DND-41 (cell line): ENCODE data around the gene ACBD4.

Experiments
- ATAC-seq: fragments of 200-7000 bp; cut with Tn5 transposase; 3 replicates; pipeline ENCODE4 v1.9.1; 2021; ENCODE audit warnings: low read depth; ENCODE audit not compliant: insufficient read depth
- DNase-seq: peaks from one replicate; pipeline ENCODE4 v3.0.0-alpha.2; 2020
- H2AFZ ChIP-seq: 2 replicates; pipeline ENCODE4 v1.6.0; 2012; ENCODE audit warnings: low read depth, low read length
- H3K27ac ChIP-seq: 2 replicates; pipeline ENCODE4 v1.5.1; 2012; ENCODE audit warnings: low read length, inconsistent platforms
- H3K27me3 ChIP-seq: fragments of 200-600 bp; sonication (generic); 2 replicates; pipeline ENCODE4 v1.6.0; 2012; ENCODE audit warnings: low read length, mild to moderate bottlenecking, inconsistent platforms; ENCODE audit not compliant: insufficient read depth, poor library complexity
- H3K36me3 ChIP-seq: 2 replicates; pipeline ENCODE4 v1.5.1; 2012; ENCODE audit warnings: low read length, inconsistent platforms; ENCODE audit not compliant: insufficient read depth
- H3K4me1 ChIP-seq: 2 replicates; pipeline ENCODE4 v1.5.1; 2012; ENCODE audit warnings: mild to moderate bottlenecking, low read length; ENCODE audit not compliant: insufficient read depth
- H3K4me2 ChIP-seq: 2 replicates; pipeline ENCODE4 v1.6.0; 2012; ENCODE audit warnings: mild to moderate bottlenecking, moderate library complexity, low read length, inconsistent platforms; ENCODE audit not compliant: insufficient read depth
- H3K4me3 ChIP-seq, 2 experiments: fragments of 200-600 bp in 1 of 2; shearing (Covaris generic) in 1 of 2; 2 replicates each; pipeline ENCODE4 v1.5.1; 2012 to 2016; ENCODE audit warnings: inconsistent platforms in 2 of 2, low read length in 2 of 2, mild to moderate bottlenecking in 2 of 2, low read depth in 1 of 2, moderate library complexity in 1 of 2
- H3K79me2 ChIP-seq: 2 replicates; pipeline ENCODE4 v1.6.0; 2012; ENCODE audit warnings: low read length, inconsistent platforms; ENCODE audit not compliant: insufficient read depth
- H3K9ac ChIP-seq: 2 replicates; pipeline ENCODE4 v1.6.0; 2012; ENCODE audit warnings: low read depth, mild to moderate bottlenecking, inconsistent platforms, low read length, moderate library complexity
- H3K9me3 ChIP-seq: 2 replicates; pipeline ENCODE4 v1.5.1; 2012; ENCODE audit warnings: low read length, moderate library complexity, mild to moderate bottlenecking, inconsistent platforms; ENCODE audit not compliant: insufficient read depth, severe bottlenecking
- H4K20me1 ChIP-seq: 2 replicates; pipeline ENCODE4 v1.6.0; 2012; ENCODE audit warnings: low read length; ENCODE audit not compliant: insufficient read depth
- CTCF ChIP-seq: IDR thresholded peaks from 2 replicates; pipeline ENCODE4 v1.5.1; 2012; ENCODE audit warnings: borderline replicate concordance, low read length, moderate library complexity, mild to moderate bottlenecking; ENCODE audit not compliant: poor library complexity, severe bottlenecking; ENCODE audit errors: extremely low read depth
- EZH2 ChIP-seq: IDR thresholded peaks from 3 replicates; pipeline ENCODE4 v1.6.1; 2012; ENCODE audit warnings: borderline replicate concordance, low read depth, mild to moderate bottlenecking, moderate library complexity, low read length, inconsistent platforms; ENCODE audit not compliant: severe bottlenecking

Gene ACBD4

GRCh38 chr17:45108051-45108450 lies 27.4 kb upstream of the ACBD4 start:
- no peak overlapping the region for H3K9ac ChIP-seq
- H3K27ac ChIP-seq = no peak overlapping the region
- no peak overlapping the region for H2AFZ ChIP-seq
- no peaks in the 10 kb centered on the region for H3K27me3 ChIP-seq
- no peaks in the 10 kb centered on the region for H3K79me2 ChIP-seq
- peaks cover 20% of the 10 kb centered on the region; the same call in 1 of the 2 replicates for H4K20me1 ChIP-seq
- H3K9me3 ChIP-seq = no peaks in the 10 kb centered on the region
- H3K4me1 ChIP-seq = no peaks in the 10 kb centered on the region
- TF ChIP-seq EZH2 (no peak), CTCF (no peak)
- DNase-seq = no peak
- H3K4me3 ChIP-seq = no peak overlapping the region
- ATAC-seq = no peak
- H3K36me3 ChIP-seq = peaks cover 61% of the 10 kb centered on the region
- H3K4me2 ChIP-seq = no peak overlapping the region

- H3K79me2 ChIP-seq = no peaks in the 10 kb centered on the region
- H3K27ac ChIP-seq = no peak overlapping the region
- no peak overlapping the region for H2AFZ ChIP-seq
- no peak overlapping the region for H3K9ac ChIP-seq
- H3K4me1 ChIP-seq = no peaks in the 10 kb centered on the region
- no peak for TF ChIP-seq CTCF
- TF ChIP-seq EZH2 = no peak
- peaks cover 20% of the 10 kb centered on the region; the same call in 1 of the 2 replicates for H4K20me1 ChIP-seq
- no peaks in the 10 kb centered on the region for H3K9me3 ChIP-seq
- DNase-seq = no peak
- H3K36me3 ChIP-seq = peaks cover 53% of the 10 kb centered on the region
- H3K27me3 ChIP-seq = no peaks in the 10 kb centered on the region
- no peak overlapping the region for H3K4me2 ChIP-seq
- no peak overlapping the region for H3K4me3 ChIP-seq
- ATAC-seq = no peak
These were observed 26.6 kb upstream of the ACBD4 start for GRCh38 chr17:45108595-45109521.

GRCh38 chr17:45110676-45111611 lies 24.5 kb upstream of the ACBD4 start:
- H3K27me3 ChIP-seq = no peaks in the 10 kb centered on the region
- H2AFZ ChIP-seq = no peak overlapping the region
- H4K20me1 ChIP-seq = peaks cover 20% of the 10 kb centered on the region; the same call in 1 of the 2 replicates
- TF ChIP-seq CTCF = peak; percentile 22
- no peak for TF ChIP-seq EZH2
- no peak overlapping the region for H3K4me2 ChIP-seq
- H3K9ac ChIP-seq = no peak overlapping the region
- no peaks in the 10 kb centered on the region for H3K79me2 ChIP-seq
- H3K36me3 ChIP-seq = peaks cover 32% of the 10 kb centered on the region
- no peaks in the 10 kb centered on the region for H3K9me3 ChIP-seq
- H3K27ac ChIP-seq = no peak overlapping the region
- no peaks in the 10 kb centered on the region for H3K4me1 ChIP-seq
- no peak overlapping the region for H3K4me3 ChIP-seq
- ATAC-seq (peak; percentile 20; the same call in 1 of the 3 replicates), DNase-seq (no peak)
